Endothelial cell of umbilical vein (primary cell): ENCODE measurements around the gene MCF2. TPM values are rescaled to one million over a fixed set of nuclear protein-coding genes. Genes with fewer than 3 reads are reported as not detected.

ENCODE experiments used
- BruUV-seq: library from RNA; stranded (reverse); fragments of 400-500 nt; replicated peaks from 2 replicates; lab custom pipeline; 2021; lab: Mats Ljungman, UMichigan
- CTCF ChIA-PET: fragments of 300-600, 350-600 bp; sonication (Branson Sonifier 250); formaldehyde crosslinking; loops from one replicate; lab custom pipeline; 2021; ENCODE audit warnings: antibody characterized with exemption, inconsistent platforms; lab: Charles Lee
- POLR2A ChIA-PET: fragments of 300-600, 350-600 bp; sonication (Branson Sonifier 250); formaldehyde crosslinking; loops from one replicate; lab custom pipeline; 2021; ENCODE audit warnings: antibody characterized with exemption, inconsistent platforms; lab: Charles Lee
- DNase-seq: peaks from one replicate; pipeline ENCODE4 v3.0.0-alpha.2; 2011; ENCODE audit warnings: low read depth, low spot score
- FAIRE-seq: peaks from 2 replicates; lab custom pipeline; 2011; peaks lifted over from hg19 to GRCh38; lab: Jason Lieb, UNC
- H2AFZ ChIP-seq: 2 replicates; pipeline ENCODE4 v1.6.0; 2012; ENCODE audit warnings: low read depth, low read length, control low read depth, inconsistent platforms
- H3K27ac ChIP-seq: 2 replicates; pipeline ENCODE4 v1.5.1; 2011; ENCODE audit warnings: low read depth, mild to moderate bottlenecking, control low read depth, low read length, moderate library complexity; ENCODE audit not compliant: insufficient read depth
- H3K27me3 ChIP-seq, 2 experiments: 2 replicates each; pipeline versions ENCODE4 v1.6.0 to v1.6.1; 2011; ENCODE audit warnings: low read length in 2 of 2, mixed read lengths in 1 of 2; ENCODE audit not compliant: control insufficient read depth in 2 of 2, insufficient read depth in 2 of 2
- H3K36me3 ChIP-seq, 2 experiments: 2 replicates in 1 of 2; 3 replicates in 1 of 2; pipeline ENCODE4 v1.5.1; 2011; ENCODE audit warnings: low read length in 2 of 2, mild to moderate bottlenecking in 1 of 2, moderate library complexity in 1 of 2; ENCODE audit not compliant: control insufficient read depth in 2 of 2, insufficient read depth in 2 of 2; ENCODE audit errors: extremely low read depth in 1 of 2
- H3K4me1 ChIP-seq: 3 replicates; pipeline ENCODE4 v1.5.1; 2011; ENCODE audit warnings: mild to moderate bottlenecking, low read length; ENCODE audit not compliant: control insufficient read depth, insufficient read depth; ENCODE audit errors: extremely low read depth
- H3K4me2 ChIP-seq: 2 replicates; pipeline ENCODE4 v1.6.1; 2011; ENCODE audit warnings: low read length, control low read depth, mixed read lengths; ENCODE audit not compliant: insufficient read depth
- H3K4me3 ChIP-seq, 3 experiments: fragments of 200-600 bp in 1 of 3; sonication (generic), shearing (Covaris generic) in 1 of 3; replicated peaks in 1 of 3; 2 replicates each; pipeline ENCODE4 v1.5.1; 2011 to 2016; ENCODE audit warnings: control low read depth in 3 of 3, low read length in 3 of 3, mild to moderate bottlenecking in 2 of 3, inconsistent platforms in 1 of 3, low read depth in 1 of 3, moderate library complexity in 1 of 3; ENCODE audit not compliant: insufficient read depth in 1 of 3
- H3K79me2 ChIP-seq: 2 replicates; pipeline ENCODE4 v1.6.0; 2012; ENCODE audit warnings: low read length, inconsistent platforms; ENCODE audit not compliant: control insufficient read depth, insufficient read depth
- H3K9ac ChIP-seq: replicated peaks from 2 replicates; pipeline ENCODE3; 2011; ENCODE audit warnings: low read length, control low read depth; ENCODE audit not compliant: insufficient read depth; ENCODE audit errors: extremely low read depth
- H3K9me1 ChIP-seq: replicated peaks from 3 replicates; pipeline ENCODE4 v1.6.0; 2011; ENCODE audit warnings: mild to moderate bottlenecking, low read length; ENCODE audit not compliant: control insufficient read depth, insufficient read depth; ENCODE audit errors: extremely low read depth
- H3K9me3 ChIP-seq: replicated peaks from 2 replicates; pipeline ENCODE4 v1.5.1; 2012; ENCODE audit warnings: low read length, inconsistent platforms; ENCODE audit not compliant: control insufficient read depth, insufficient read depth
- H4K20me1 ChIP-seq: replicated peaks from 2 replicates; pipeline ENCODE3; 2011; ENCODE audit warnings: mild to moderate bottlenecking, low read length; ENCODE audit not compliant: control insufficient read depth, insufficient read depth; ENCODE audit errors: extremely low read depth
- EZH2 ChIP-seq: IDR thresholded peaks from 2 replicates; pipeline ENCODE4 v1.6.1; 2012; ENCODE audit warnings: borderline replicate concordance, low read depth, mild to moderate bottlenecking, moderate library complexity, low read length, inconsistent platforms; ENCODE audit not compliant: severe bottlenecking
- JUN ChIP-seq: IDR thresholded peaks from 2 replicates; pipeline ENCODE4 v1.6.1; 2011; ENCODE audit warnings: borderline replicate concordance, low read depth; ENCODE audit not compliant: insufficient read length, insufficient read depth
- MYC ChIP-seq: IDR thresholded peaks from one replicate; pipeline ENCODE4 v1.6.1; 2011; ENCODE audit warnings: mild to moderate bottlenecking, low read depth, low read length
- POLR2A ChIP-seq: IDR thresholded peaks from 2 replicates; pipeline ENCODE4 v1.6.1; 2012; ENCODE audit warnings: low read depth, mild to moderate bottlenecking, control low read depth, low read length
- POLR2AphosphoS5 ChIP-seq: IDR thresholded peaks from 2 replicates; pipeline ENCODE4 v1.6.1; 2012; ENCODE audit warnings: low read depth, mild to moderate bottlenecking, control low read depth, low read length, moderate library complexity; ENCODE audit not compliant: insufficient read depth
- dilution Hi-C: fragments of 300-500 bp; cut with MboI; formaldehyde crosslinking; loops from one replicate; pipeline ENCODE4 v1.15.0; 2019; ENCODE audit warnings: low sequenced_read_pairs; ENCODE audit not compliant: extremely low pct_ligation_motif_present
- intact Hi-C: fragments of 100-400 bp; cut with micrococcal nuclease; formaldehyde crosslinking; loops from one replicate; pipeline ENCODE4 v1.10.0; 2022
- polyA plus RNA-seq, 4 experiments: library from polyadenylated mRNA; depleted of rRNA in 3 of 4; stranded (reverse) in 3 of 4; unstranded in 1 of 4; fragments of >200 nt; gene quantifications; 2 replicates each; pipeline versions ENCODE4 v1.2.1 to v1.2.3, GENCODE V29; 2011 to 2012; ENCODE audit warnings: missing spikeins in 1 of 4
- total RNA-seq: library from RNA; stranded (reverse); gene quantifications from 2 replicates; pipeline ENCODE4 v1.2.3, GENCODE V29; 2021
- TF ChIP-seq, protein P1 (sequence below): IDR thresholded peaks from 2 replicates; pipeline ENCODE4 v1.6.1; 2011; ENCODE audit not compliant: insufficient read depth, insufficient read length
- TF ChIP-seq, protein P2 (sequence below), 2 donors: IDR thresholded peaks; 1 replicate in 1 of 2; 2 replicates in 1 of 2; pipeline ENCODE4 v1.5.1; 2011; ENCODE audit warnings: low read length in 2 of 2, mild to moderate bottlenecking in 2 of 2, moderate library complexity in 2 of 2, control low read depth in 1 of 2, inconsistent platforms in 1 of 2, low read depth in 1 of 2; ENCODE audit not compliant: insufficient read depth in 1 of 2; ENCODE audit errors: extremely low read depth in 1 of 2

The MCF2 gene
- total and polyA plus RNA-seq, 2 donors (not counting 3 experiments of a cell fraction or from before 2014, with no cell fraction given) = 0.13 TPM; not detected in 1

- DNase-seq (no peak), FAIRE-seq (no peak)
- no peak overlapping the region for H3K27ac ChIP-seq
- CTCF ChIA-PET = no interaction called here
- peak overlapping the region; percentile 16 for H3K4me2 ChIP-seq
- no peaks in the 10 kb centered on the region for H3K4me1 ChIP-seq
- no TSS peak for BruUV-seq
- no peak for TF ChIP-seq MYC
- peak; percentile 60 for TF ChIP-seq EZH2
- intact Hi-C loops (no loop called here), dilution Hi-C loops (no loop called here)
- no peak overlapping the region for H3K4me3 ChIP-seq
- H4K20me1 ChIP-seq = no peaks in the 10 kb centered on the region
- no peaks in the 10 kb centered on the region for H3K79me2 ChIP-seq
- H2AFZ ChIP-seq = no peak overlapping the region
- POLR2A ChIA-PET = no interaction called here
- H3K9ac ChIP-seq = no peak overlapping the region
- peaks cover 12 to 15% of the 10 kb centered on the region in 2 experiments for H3K27me3 ChIP-seq
- H3K9me1 ChIP-seq = no peaks in the 10 kb centered on the region
- H3K36me3 ChIP-seq = no peaks in the 10 kb centered on the region
- no peaks in the 10 kb centered on the region for H3K9me3 ChIP-seq
Measured at GRCh38 chrX:139692506-139692849, 15.5 kb downstream of the MCF2 start.

DNA sequence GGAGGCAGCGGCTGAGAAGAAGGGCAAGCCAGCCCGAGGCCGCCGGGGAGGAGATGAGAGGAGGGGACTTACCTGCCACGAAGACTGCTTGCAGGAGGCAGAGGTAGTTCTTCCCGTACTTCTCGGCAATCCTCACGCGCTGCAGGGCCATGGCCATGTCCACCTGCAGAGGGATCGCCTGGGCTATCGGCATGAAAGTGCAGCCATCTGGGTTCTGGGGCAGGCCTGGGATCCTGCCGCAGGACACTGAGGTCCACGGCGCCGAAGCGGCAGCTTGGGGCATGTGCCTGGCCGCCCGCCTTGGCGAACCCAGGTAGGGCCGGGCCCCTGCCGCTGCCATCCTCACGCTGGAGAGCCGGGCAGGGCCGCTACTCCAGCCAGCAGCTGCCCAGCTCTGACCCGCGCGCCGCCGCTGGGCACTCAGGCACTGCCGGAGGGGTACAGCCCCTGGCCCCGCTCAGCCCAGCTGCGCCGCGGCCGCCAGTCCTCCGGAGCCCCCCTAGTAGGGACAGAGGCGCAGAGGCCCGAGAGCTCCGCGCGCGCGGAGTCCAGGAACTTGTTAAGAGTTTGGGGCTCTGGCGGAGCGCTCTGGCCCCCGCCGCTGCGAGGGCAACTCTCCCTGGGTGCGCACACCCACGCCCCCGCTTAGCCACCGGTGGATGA, 16.0 kb downstream of the MCF2 start:
- dilution Hi-C loops = no loop called here
- DNase-seq = peak; percentile 1
- BruUV-seq = no TSS peak

More for the DNA sequence above, 16.0 kb downstream of the MCF2 start:
- intact Hi-C loops = no loop called here
- H3K4me2 ChIP-seq = peak overlapping the region; percentile 55
- TF ChIP-seq, protein P1, sequence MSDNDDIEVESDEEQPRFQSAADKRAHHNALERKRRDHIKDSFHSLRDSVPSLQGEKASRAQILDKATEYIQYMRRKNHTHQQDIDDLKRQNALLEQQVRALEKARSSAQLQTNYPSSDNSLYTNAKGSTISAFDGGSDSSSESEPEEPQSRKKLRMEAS = no peak
- TF ChIP-seq POLR2A (no peak), JUN (no peak), POLR2AphosphoS5 (no peak), EZH2 (peak; percentile 69)
- TF ChIP-seq, protein P2, sequence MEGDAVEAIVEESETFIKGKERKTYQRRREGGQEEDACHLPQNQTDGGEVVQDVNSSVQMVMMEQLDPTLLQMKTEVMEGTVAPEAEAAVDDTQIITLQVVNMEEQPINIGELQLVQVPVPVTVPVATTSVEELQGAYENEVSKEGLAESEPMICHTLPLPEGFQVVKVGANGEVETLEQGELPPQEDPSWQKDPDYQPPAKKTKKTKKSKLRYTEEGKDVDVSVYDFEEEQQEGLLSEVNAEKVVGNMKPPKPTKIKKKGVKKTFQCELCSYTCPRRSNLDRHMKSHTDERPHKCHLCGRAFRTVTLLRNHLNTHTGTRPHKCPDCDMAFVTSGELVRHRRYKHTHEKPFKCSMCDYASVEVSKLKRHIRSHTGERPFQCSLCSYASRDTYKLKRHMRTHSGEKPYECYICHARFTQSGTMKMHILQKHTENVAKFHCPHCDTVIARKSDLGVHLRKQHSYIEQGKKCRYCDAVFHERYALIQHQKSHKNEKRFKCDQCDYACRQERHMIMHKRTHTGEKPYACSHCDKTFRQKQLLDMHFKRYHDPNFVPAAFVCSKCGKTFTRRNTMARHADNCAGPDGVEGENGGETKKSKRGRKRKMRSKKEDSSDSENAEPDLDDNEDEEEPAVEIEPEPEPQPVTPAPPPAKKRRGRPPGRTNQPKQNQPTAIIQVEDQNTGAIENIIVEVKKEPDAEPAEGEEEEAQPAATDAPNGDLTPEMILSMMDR (IDR thresholded peaks at IDR 0.05; ENCODE audit: extremely low read depth in 1 of 2, insufficient read depth in 1 of 2, low read depth in 1 of 2, low read length in 2 of 2) = no peak
- no peak for FAIRE-seq
- peak overlapping the region; percentile 59 for H2AFZ ChIP-seq
- no peaks in the 10 kb centered on the region for H3K36me3 ChIP-seq
- H3K9me3 ChIP-seq = no peaks in the 10 kb centered on the region
- no peaks in the 10 kb centered on the region for H3K4me1 ChIP-seq
- peaks cover 12 to 15% of the 10 kb centered on the region in 2 experiments for H3K27me3 ChIP-seq
- no peaks in the 10 kb centered on the region for H4K20me1 ChIP-seq
- H3K27ac ChIP-seq = no peak overlapping the region
- H3K9ac ChIP-seq = no peak overlapping the region
- peak overlapping the region in 1 of 3 experiments; percentile 28 for H3K4me3 ChIP-seq
- no peaks in the 10 kb centered on the region for H3K79me2 ChIP-seq
- no peaks in the 10 kb centered on the region for H3K9me1 ChIP-seq
- CTCF ChIA-PET = no interaction called here
- POLR2A ChIA-PET = no interaction called here
